Esophagus muscularis mucosa (tissue), 4 donors: ENCODE data around the gene PPP2R3B.

ENCODE experiments used
- EP300 ChIP-seq: sonication (generic); formaldehyde crosslinking; IDR thresholded peaks from one replicate; pipeline ENCODE4 v1.6.1; 2017; ENCODE audit warnings: antibody characterized with exemption
- POLR2A ChIP-seq: fragments of 450-650 bp; IDR thresholded peaks from one replicate; pipeline ENCODE4 v1.6.1; 2017; ENCODE audit warnings: antibody characterized with exemption, moderate library complexity, mild to moderate bottlenecking, low read depth
- TF ChIP-seq, protein P1 (sequence below), 3 experiments: fragments of 200-600 bp in 2 of 3; fragments of 450-650 bp in 1 of 3; sonication (generic) in 2 of 3; IDR thresholded peaks; one replicate each; pipeline ENCODE4 v1.5.1; 2017 to 2019; ENCODE audit warnings: antibody characterized with exemption in 3 of 3, mild to moderate bottlenecking in 2 of 3, moderate library complexity in 1 of 3

DNA sequence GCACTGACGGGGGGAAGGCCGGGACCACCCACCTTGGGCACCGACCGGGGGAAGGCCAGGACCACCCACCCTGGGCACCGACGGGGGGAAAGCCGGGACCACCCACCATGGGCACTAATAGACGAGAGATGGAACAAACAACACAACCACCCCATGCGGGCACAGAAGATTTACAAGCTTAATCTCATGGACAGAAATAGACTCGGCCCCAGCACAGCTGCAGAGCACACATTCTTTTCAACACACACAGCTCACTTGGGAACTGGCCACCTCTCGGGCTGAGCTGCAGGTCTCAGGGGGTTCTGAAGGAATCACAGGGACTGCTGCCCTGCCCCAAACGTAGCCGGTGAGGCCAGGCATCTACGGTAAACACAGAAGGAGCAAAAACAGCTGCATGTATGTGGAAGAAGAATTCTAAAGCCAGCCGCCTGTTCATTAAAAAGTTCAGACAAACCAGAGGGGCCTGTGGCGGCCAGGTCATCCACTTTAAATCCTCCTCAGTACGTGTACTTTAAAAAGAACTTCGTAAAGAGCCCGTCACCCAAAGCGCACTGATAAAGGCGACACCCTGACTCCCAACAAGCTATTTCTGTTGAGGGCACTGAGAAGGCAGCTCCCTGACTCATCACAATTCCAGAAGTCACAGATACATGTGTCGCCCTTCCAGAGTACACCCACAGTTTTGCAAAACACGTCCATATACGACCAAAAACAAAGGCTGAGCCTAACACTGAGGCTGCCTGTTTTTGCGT is 17.7 kb downstream of the PPP2R3B start:
- TF ChIP-seq, protein P1, sequence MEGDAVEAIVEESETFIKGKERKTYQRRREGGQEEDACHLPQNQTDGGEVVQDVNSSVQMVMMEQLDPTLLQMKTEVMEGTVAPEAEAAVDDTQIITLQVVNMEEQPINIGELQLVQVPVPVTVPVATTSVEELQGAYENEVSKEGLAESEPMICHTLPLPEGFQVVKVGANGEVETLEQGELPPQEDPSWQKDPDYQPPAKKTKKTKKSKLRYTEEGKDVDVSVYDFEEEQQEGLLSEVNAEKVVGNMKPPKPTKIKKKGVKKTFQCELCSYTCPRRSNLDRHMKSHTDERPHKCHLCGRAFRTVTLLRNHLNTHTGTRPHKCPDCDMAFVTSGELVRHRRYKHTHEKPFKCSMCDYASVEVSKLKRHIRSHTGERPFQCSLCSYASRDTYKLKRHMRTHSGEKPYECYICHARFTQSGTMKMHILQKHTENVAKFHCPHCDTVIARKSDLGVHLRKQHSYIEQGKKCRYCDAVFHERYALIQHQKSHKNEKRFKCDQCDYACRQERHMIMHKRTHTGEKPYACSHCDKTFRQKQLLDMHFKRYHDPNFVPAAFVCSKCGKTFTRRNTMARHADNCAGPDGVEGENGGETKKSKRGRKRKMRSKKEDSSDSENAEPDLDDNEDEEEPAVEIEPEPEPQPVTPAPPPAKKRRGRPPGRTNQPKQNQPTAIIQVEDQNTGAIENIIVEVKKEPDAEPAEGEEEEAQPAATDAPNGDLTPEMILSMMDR (IDR thresholded peaks at IDR 0.05) = no peak
- TF ChIP-seq POLR2A = no peak
- TF ChIP-seq EP300 = no peak
